PC-3 (cell line): ENCODE results near the gene COL16A1. TPM values are rescaled to one million over a fixed set of nuclear protein-coding genes. Genes with fewer than 3 reads are reported as not detected.

Experiments used
- ATAC-seq: fragments of 200-7000 bp; cut with Tn5 transposase; 2 replicates; pipeline ENCODE4 v1.9.1; 2020; ENCODE audit warnings: mild to moderate bottlenecking, moderate library complexity
- BruUV-seq: library from RNA; stranded (reverse); fragments of 400-500 nt; replicated peaks from 2 replicates; lab custom pipeline; 2021; lab: Mats Ljungman, UMichigan
- CTCF ChIA-PET: fragments of 300-600 bp; sonication (Branson Sonifier 250); formaldehyde crosslinking; loops from one replicate; lab custom pipeline; 2022; ENCODE audit warnings: antibody characterized with exemption; lab: Charles Lee
- POLR2A ChIA-PET: fragments of 300-600 bp; sonication (Branson Sonifier 250); formaldehyde crosslinking; loops from one replicate; lab custom pipeline; 2022; ENCODE audit warnings: antibody characterized with exemption; ENCODE audit not compliant: unreplicated experiment; lab: Charles Lee
- DNase-seq: peaks from one replicate; pipeline ENCODE4 v3.0.0-alpha.2; 2015
- H2AFZ ChIP-seq: fragments of 300-600 bp; sonication (generic); 2 replicates; pipeline ENCODE4 v1.6.0; 2016; ENCODE audit warnings: antibody characterized with exemption, low read length
- H3F3A ChIP-seq: fragments of 300-600 bp; sonication (generic); one replicate; pipeline ENCODE4 v1.6.0; 2017; ENCODE audit warnings: antibody characterized with exemption, low read length, control low read depth, mild to moderate bottlenecking; ENCODE audit not compliant: unreplicated experiment
- H3K27ac ChIP-seq: fragments of 300-600 bp; sonication (generic); 2 replicates; pipeline ENCODE4 v1.5.1; 2016; ENCODE audit warnings: mild to moderate bottlenecking, low read length
- H3K27me3 ChIP-seq: fragments of 300-600 bp; sonication (generic); 2 replicates; pipeline ENCODE4 v1.6.1; 2016; ENCODE audit warnings: low read length, mixed read lengths
- H3K36me3 ChIP-seq: fragments of 300-600 bp; sonication (generic); 2 replicates; pipeline ENCODE4 v1.6.1; 2016; ENCODE audit warnings: low read depth, mixed run types, low read length, mixed read lengths
- H3K4me1 ChIP-seq: fragments of 300-600 bp; sonication (generic); 2 replicates; pipeline ENCODE4 v1.5.1; 2016; ENCODE audit warnings: low read length; ENCODE audit not compliant: insufficient read depth
- H3K4me2 ChIP-seq: fragments of 300-600 bp; sonication (generic); 2 replicates; pipeline ENCODE4 v1.6.0; 2016; ENCODE audit warnings: low read length
- H3K4me3 ChIP-seq: fragments of 300-600 bp; sonication (generic); 2 replicates; pipeline ENCODE4 v1.5.1; 2016; ENCODE audit warnings: mild to moderate bottlenecking, low read length, mixed read lengths
- H3K79me2 ChIP-seq: fragments of 300-600 bp; sonication (generic); 2 replicates; pipeline ENCODE4 v1.6.1; 2017; ENCODE audit warnings: low read length, mixed read lengths
- H3K9ac ChIP-seq: fragments of 300-600 bp; sonication (generic); 2 replicates; pipeline ENCODE4 v1.6.0; 2016; ENCODE audit warnings: mild to moderate bottlenecking, low read length
- H3K9me2 ChIP-seq: fragments of 300-600 bp; sonication (generic); replicated peaks from 2 replicates; pipeline ENCODE4 v1.6.1; 2016; ENCODE audit warnings: mixed run types, low read length, mixed read lengths
- H3K9me3 ChIP-seq: fragments of 300-600 bp; sonication (generic); 2 replicates; pipeline ENCODE4 v1.6.1; 2016; ENCODE audit warnings: low read length, mixed read lengths
- H4K20me1 ChIP-seq: fragments of 300-600 bp; sonication (generic); 2 replicates; pipeline ENCODE4 v1.6.1; 2016; ENCODE audit warnings: low read length, mixed read lengths
- CTCF ChIP-seq: fragments of 300-600 bp; sonication (generic); conservative IDR thresholded peaks from 2 replicates; pipeline ENCODE4 v1.5.1; 2017; ENCODE audit warnings: antibody characterized with exemption, low read depth, mild to moderate bottlenecking, low read length
- EZH2 ChIP-seq: fragments of 300-600 bp; sonication (generic); IDR thresholded peaks from one replicate; pipeline ENCODE4 v1.6.1; 2017; ENCODE audit warnings: antibody characterized with exemption, mild to moderate bottlenecking, low read length; ENCODE audit not compliant: unreplicated experiment
- EZH2phosphoT487 ChIP-seq: fragments of 300-600 bp; sonication (generic); IDR thresholded peaks from 2 replicates; pipeline ENCODE4 v1.6.1; 2018; ENCODE audit warnings: mild to moderate bottlenecking, antibody characterized with exemption, low read length, borderline replicate concordance
- intact Hi-C: fragments of 100-400 bp; cut with micrococcal nuclease; formaldehyde crosslinking; loops from 2 replicates; pipeline ENCODE4 v1.9.0; 2023
- total RNA-seq: library from RNA; depleted of rRNA; stranded (reverse); fragments of >200 nt; gene quantifications from 2 replicates; pipeline ENCODE4 v1.2.3, GENCODE V29; 2014

COL16A1 gene
- total RNA-seq, 1 experiment from 2014 or later: 5.0 TPM

GRCh38 chr1:31617916-31618746 lies 85.7 kb downstream of the COL16A1 start:
- POLR2A ChIA-PET: interaction anchor here (0.6 to 0.8 kb wide), 2 partner anchors 28 to 354 kb away, joined by 3 read pairs; no protein-coding TSS in a partner anchor
- DNase-seq: peak; percentile 54
- BruUV-seq: no TSS peak

GRCh38 chr1:31617218-31617915 lies 86.5 kb downstream of the COL16A1 start, which contains the start of gene HCRTR1:
TSS of gene HCRTR1 (plus strand) at chr1:31617689. CDS start at chr1:31619193, 1,504 bp downstream.
- no peak for DNase-seq
- intact Hi-C loops: no loop called here
- ATAC-seq: no peak
- TF ChIP-seq EZH2phosphoT487 (no peak), EZH2 (no peak), CTCF (no peak)
- Histone ChIP-seq H3K36me3 (no peaks in the 10 kb centered on the region), H3K4me3 (peak within 1 kb of the TSS; percentile 71), H3K9ac (no peak within 1 kb of the TSS), H3F3A (no peaks in the 10 kb centered on the region), H2AFZ (peak within 1 kb of the TSS; percentile 85), H3K27ac (no peak within 1 kb of the TSS), H3K4me2 (peak within 1 kb of the TSS; percentile 91), H3K79me2 (no peaks in the 10 kb centered on the region), H3K9me2 (no peaks in the 10 kb centered on the region), H3K9me3 (no peaks in the 10 kb centered on the region), H4K20me1 (no peaks in the 10 kb centered on the region), H3K4me1 (no peaks in the 10 kb centered on the region), H3K27me3 (no peaks in the 10 kb centered on the region)
- no TSS peak for BruUV-seq
- CTCF ChIA-PET: interaction anchor here (1.0 kb wide), 1 partner anchor 27 kb away, joined by 4 read pairs; the partner anchor contains the start of gene PEF1
- POLR2A ChIA-PET: interaction anchor here (0.6 kb wide), 1 partner anchor 29 kb away, joined by 3 read pairs; no protein-coding TSS in a partner anchor

More at GRCh38 chr1:31617916-31618746, 85.7 kb downstream of the COL16A1 start:
- Histone ChIP-seq H3K4me1 (no peaks in the 10 kb centered on the region), H3K79me2 (no peaks in the 10 kb centered on the region), H2AFZ (peak overlapping the region; percentile 85), H3K4me2 (peak overlapping the region; percentile 91), H3K27me3 (no peaks in the 10 kb centered on the region), H4K20me1 (no peaks in the 10 kb centered on the region), H3K27ac (no peak overlapping the region), H3K9ac (no peak overlapping the region), H3K36me3 (no peaks in the 10 kb centered on the region), H3K9me3 (no peaks in the 10 kb centered on the region), H3K9me2 (no peaks in the 10 kb centered on the region), H3K4me3 (peak overlapping the region; percentile 71), H3F3A (no peaks in the 10 kb centered on the region)
- no peak for TF ChIP-seq EZH2
- TF ChIP-seq CTCF: peak; percentile 84
- intact Hi-C loops: loop anchor here (1.0 kb wide), 1 partner anchor 54 kb away; no protein-coding TSS in a partner anchor
- peak; percentile 76 for ATAC-seq
- CTCF ChIA-PET: interaction anchor here (1.0 kb wide), 1 partner anchor 27 kb away, joined by 4 read pairs; the partner anchor contains the start of gene PEF1
